Transverse colon (tissue), 3 donors: ENCODE results near the gene NOVA1.

ENCODE experiments used
- EP300 ChIP-seq: sonication (generic); formaldehyde crosslinking; IDR thresholded peaks from one replicate; pipeline ENCODE4 v1.6.1; 2017; ENCODE audit warnings: antibody characterized with exemption, low read depth
- POLR2A ChIP-seq: fragments of 450-650 bp; IDR thresholded peaks from one replicate; pipeline ENCODE4 v1.6.1; 2016; ENCODE audit warnings: antibody characterized with exemption, mild to moderate bottlenecking, moderate library complexity
- TF ChIP-seq, protein P1 (sequence below), 5 experiments: fragments of 200-600 bp in 3 of 5; fragments of 450-650 bp in 2 of 5; sonication (generic) in 3 of 5; IDR thresholded peaks; 1 replicate in 2 of 5; 2 replicates in 3 of 5; pipeline ENCODE4 v1.5.1; 2016 to 2017; ENCODE audit warnings: antibody characterized with exemption in 5 of 5, inconsistent platforms in 3 of 5, mild to moderate bottlenecking in 2 of 5, moderate library complexity in 1 of 5

DNA sequence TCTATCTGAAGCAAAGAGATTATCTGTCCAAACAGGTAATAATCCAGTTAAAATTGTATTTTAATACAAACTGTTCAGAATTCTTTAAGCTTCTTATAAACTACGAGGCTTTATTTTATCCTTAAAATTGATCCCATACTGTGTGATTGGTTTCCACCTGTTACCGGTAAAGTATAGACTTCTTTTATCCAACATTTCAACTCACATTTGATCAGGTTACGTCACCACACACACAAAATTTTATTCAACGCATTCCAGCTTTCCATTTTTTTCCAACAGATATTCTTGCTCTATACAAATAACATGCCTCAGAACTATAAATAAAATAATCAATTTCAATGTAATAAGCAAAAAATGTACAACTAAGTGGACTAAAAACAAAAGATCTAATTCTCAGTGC, 4.5 kb downstream of the NOVA1 start:
- TF ChIP-seq EP300 (no peak), POLR2A (no peak)
- TF ChIP-seq, protein P1, sequence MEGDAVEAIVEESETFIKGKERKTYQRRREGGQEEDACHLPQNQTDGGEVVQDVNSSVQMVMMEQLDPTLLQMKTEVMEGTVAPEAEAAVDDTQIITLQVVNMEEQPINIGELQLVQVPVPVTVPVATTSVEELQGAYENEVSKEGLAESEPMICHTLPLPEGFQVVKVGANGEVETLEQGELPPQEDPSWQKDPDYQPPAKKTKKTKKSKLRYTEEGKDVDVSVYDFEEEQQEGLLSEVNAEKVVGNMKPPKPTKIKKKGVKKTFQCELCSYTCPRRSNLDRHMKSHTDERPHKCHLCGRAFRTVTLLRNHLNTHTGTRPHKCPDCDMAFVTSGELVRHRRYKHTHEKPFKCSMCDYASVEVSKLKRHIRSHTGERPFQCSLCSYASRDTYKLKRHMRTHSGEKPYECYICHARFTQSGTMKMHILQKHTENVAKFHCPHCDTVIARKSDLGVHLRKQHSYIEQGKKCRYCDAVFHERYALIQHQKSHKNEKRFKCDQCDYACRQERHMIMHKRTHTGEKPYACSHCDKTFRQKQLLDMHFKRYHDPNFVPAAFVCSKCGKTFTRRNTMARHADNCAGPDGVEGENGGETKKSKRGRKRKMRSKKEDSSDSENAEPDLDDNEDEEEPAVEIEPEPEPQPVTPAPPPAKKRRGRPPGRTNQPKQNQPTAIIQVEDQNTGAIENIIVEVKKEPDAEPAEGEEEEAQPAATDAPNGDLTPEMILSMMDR (IDR thresholded peaks at IDR 0.05) = no peak
